Smooth muscle cell of the coronary artery (primary cell): ENCODE measurements around the gene APBB1IP. TPM values are rescaled to one million over a fixed set of nuclear protein-coding genes. Genes with fewer than 3 reads are reported as not detected.

Experiments used
- total RNA-seq: library from RNA; depleted of rRNA; stranded (reverse); fragments of >200 nt; gene quantifications from 2 replicates; pipeline ENCODE4 v1.2.3, GENCODE V29; 2014; ENCODE audit warnings: low replicate concordance

The APBB1IP gene
- 5.9 TPM in 1 of 2 replicates, not detected in the other for total RNA-seq

GRCh38 chr10:26437637-26438461 lies at the start of gene APBB1IP:
Gene APBB1IP (plus strand): TSS chr10:26438341. CDS start chr10:26492327, 53,986 bp downstream.

Other genes with a start within 250 kb of the APBB1IP start
- not detected in 2 replicates for gene GAD2, start 221.6 kb upstream of the APBB1IP start, total RNA-seq